ENCODE measurements around the gene SPA17. TPM values are rescaled to one million over a fixed set of nuclear protein-coding genes. Genes with fewer than 3 reads are reported as not detected.

SPA17 gene
- total and polyA plus RNA-seq, 7 experiments from 2014 or later = 1.00 to 2.3 (median 1.1) TPM

GRCh38 chr11:124728134-124728533 lies 54.4 kb downstream of the SPA17 start:
- no peak for ATAC-seq
- POLR2A ChIA-PET = no interaction called here
- CTCF ChIA-PET = no interaction called here
- Histone ChIP-seq H3K9me3 (ENCODE audit: control insufficient read depth in 2 of 3, low read length in 3 of 3) (no peaks in the 10 kb centered on the region), H3K27me3 (ENCODE audit: control insufficient read depth in 2 of 2, insufficient read depth in 2 of 2, low read length in 2 of 2) (no peaks in the 10 kb centered on the region), H3K36me3 (ENCODE audit: control insufficient read depth in 2 of 3, insufficient read depth in 3 of 3, low read length in 3 of 3) (no peaks in the 10 kb centered on the region), H3K4me3 (ENCODE audit: low read length) (no peak overlapping the region), H3K4me1 (ENCODE audit: control insufficient read depth in 2 of 2, insufficient read depth in 2 of 2, low read length in 2 of 2) (no peaks in the 10 kb centered on the region), H3K27ac (ENCODE audit: low read depth, low read length) (no peak overlapping the region)
- no peak for DNase-seq
- no peak overlapping the region for H3K4me3 Mint-ChIP-seq
- no peaks in the 10 kb centered on the region for H3K36me3 Mint-ChIP-seq
- peaks cover 0 to 20% (median 13%) of the 10 kb centered on the region in 7 donors for H3K4me1 Mint-ChIP-seq
- peaks cover 6 to 40% (median 8%) of the 10 kb centered on the region in 5 donors for H3K27me3 Mint-ChIP-seq
- intact Hi-C loops (cut with micrococcal nuclease) = no loop called here
- H3K9me3 Mint-ChIP-seq = no peaks in the 10 kb centered on the region
- H3K27ac Mint-ChIP-seq = no peak overlapping the region

DNA sequence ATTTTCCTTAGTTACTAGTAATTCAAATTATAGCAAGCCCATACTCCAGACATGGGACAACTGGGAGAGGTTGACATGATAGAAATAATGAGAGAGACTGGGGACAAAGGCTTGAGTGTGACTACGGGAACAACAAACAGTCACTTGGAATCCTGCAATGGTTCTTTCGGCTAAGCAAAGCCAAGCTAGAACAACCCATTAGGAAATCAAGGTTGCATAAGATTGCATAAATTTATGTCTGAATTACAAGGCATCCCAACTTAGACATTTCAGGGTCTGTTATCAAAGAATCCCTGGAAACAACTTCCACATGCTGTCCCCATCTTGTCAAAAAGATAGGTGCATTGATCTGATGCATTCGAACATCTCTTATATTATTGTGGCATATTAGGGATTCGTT lies 55.9 kb downstream of the SPA17 start:
- DNase-seq = no peak
- Mint-ChIP-seq H3K27ac (no peak overlapping the region), H3K27me3 (peaks cover 6 to 30% (median 7%) of the 10 kb centered on the region in 5 donors), H3K36me3 (no peaks in the 10 kb centered on the region), H3K4me1 (peaks cover 0 to 20% (median 13%) of the 10 kb centered on the region in 7 donors), H3K4me3 (no peak overlapping the region), H3K9me3 (no peaks in the 10 kb centered on the region)
- no peak for ATAC-seq
- Histone ChIP-seq H3K36me3 (ENCODE audit: control insufficient read depth in 2 of 3, insufficient read depth in 3 of 3, low read length in 3 of 3) (no peaks in the 10 kb centered on the region), H3K27ac (ENCODE audit: low read depth, low read length) (no peak overlapping the region), H3K4me3 (ENCODE audit: low read length) (no peak overlapping the region), H3K4me1 (ENCODE audit: control insufficient read depth in 2 of 2, insufficient read depth in 2 of 2, low read length in 2 of 2) (no peaks in the 10 kb centered on the region), H3K27me3 (ENCODE audit: control insufficient read depth in 2 of 2, insufficient read depth in 2 of 2, low read length in 2 of 2) (no peaks in the 10 kb centered on the region), H3K9me3 (ENCODE audit: control insufficient read depth in 2 of 3, low read length in 3 of 3) (no peaks in the 10 kb centered on the region)
- CTCF ChIA-PET = interaction anchor here (1.1 kb wide), 1 partner anchor 59 kb away, joined by 3 read pairs; no protein-coding TSS in a partner anchor
- POLR2A ChIA-PET = no interaction called here
- intact Hi-C loops (cut with micrococcal nuclease) = no loop called here

GRCh38 chr11:124732230-124732629 lies 58.5 kb downstream of the SPA17 start:
- Histone ChIP-seq H3K27ac (ENCODE audit: low read depth, low read length) (no peak overlapping the region), H3K36me3 (ENCODE audit: control insufficient read depth in 2 of 3, insufficient read depth in 3 of 3, low read length in 3 of 3) (no peaks in the 10 kb centered on the region), H3K27me3 (ENCODE audit: control insufficient read depth in 2 of 2, insufficient read depth in 2 of 2, low read length in 2 of 2) (no peaks in the 10 kb centered on the region), H3K4me3 (ENCODE audit: low read length) (no peak overlapping the region), H3K4me1 (ENCODE audit: control insufficient read depth in 2 of 2, insufficient read depth in 2 of 2, low read length in 2 of 2) (no peaks in the 10 kb centered on the region), H3K9me3 (ENCODE audit: control insufficient read depth in 2 of 3, low read length in 3 of 3) (no peaks in the 10 kb centered on the region)
- ATAC-seq = peak; percentile 59
- Mint-ChIP-seq H3K4me3 (no peak overlapping the region), H3K9me3 (no peaks in the 10 kb centered on the region), H3K27me3 (peaks cover 0 to 33% (median 0%) of the 10 kb centered on the region in 5 donors), H3K4me1 (peaks cover 0 to 8% (median 0%) of the 10 kb centered on the region in 7 donors), H3K36me3 (no peaks in the 10 kb centered on the region), H3K27ac (no peak overlapping the region)
- DNase-seq = no peak
- CTCF ChIA-PET = no interaction called here
- intact Hi-C loops (cut with micrococcal nuclease) = no loop called here
- POLR2A ChIA-PET = no interaction called here

DNA sequence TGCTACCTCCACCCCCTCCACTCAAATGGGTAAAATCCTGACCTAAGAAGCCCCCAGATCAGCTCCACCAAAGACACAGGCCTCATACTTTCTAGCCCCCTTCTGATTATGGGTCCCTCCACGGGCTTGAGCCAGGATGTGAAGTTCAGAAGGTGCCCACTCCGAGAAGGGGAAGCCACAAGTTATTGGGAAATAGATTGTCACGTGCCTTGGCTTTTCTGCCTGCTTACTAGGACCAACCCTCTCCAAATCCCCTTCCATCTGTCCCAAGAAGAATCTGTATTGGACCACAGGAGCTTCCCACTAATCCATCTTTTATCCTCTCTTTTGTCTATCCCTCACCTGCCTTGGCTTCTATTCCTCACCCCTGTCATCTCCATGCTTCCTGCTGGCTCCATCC lies 63.0 kb downstream of the SPA17 start:
- H3K27me3 Mint-ChIP-seq = peaks cover 0 to 54% (median 8%) of the 10 kb centered on the region in 5 donors
- Histone ChIP-seq H3K27me3 (ENCODE audit: control insufficient read depth in 2 of 2, insufficient read depth in 2 of 2, low read length in 2 of 2) (no peaks in the 10 kb centered on the region), H3K9me3 (ENCODE audit: control insufficient read depth in 2 of 3, low read length in 3 of 3) (no peaks in the 10 kb centered on the region), H3K4me1 (ENCODE audit: control insufficient read depth in 2 of 2, insufficient read depth in 2 of 2, low read length in 2 of 2) (peaks cover 0 to 5% of the 10 kb centered on the region in 2 donors), H3K27ac (ENCODE audit: low read depth, low read length) (no peak overlapping the region), H3K36me3 (ENCODE audit: control insufficient read depth in 2 of 3, insufficient read depth in 3 of 3, low read length in 3 of 3) (no peaks in the 10 kb centered on the region), H3K4me3 (ENCODE audit: low read length) (no peak overlapping the region)
- H3K36me3 Mint-ChIP-seq = no peaks in the 10 kb centered on the region
- intact Hi-C loops (cut with micrococcal nuclease) = no loop called here
- no peaks in the 10 kb centered on the region for H3K9me3 Mint-ChIP-seq
- DNase-seq (no peak), ATAC-seq (no peak)
- CTCF ChIA-PET = interaction anchor here (0.6 to 0.8 kb wide), 2 partner anchors 27 to 61 kb away, joined by 3 read pairs; no protein-coding TSS in a partner anchor
- H3K27ac Mint-ChIP-seq = no peak overlapping the region
- H3K4me3 Mint-ChIP-seq = peak overlapping the region in 1 of 10 donors; percentile 21
- POLR2A ChIA-PET = interaction anchor here (1.0 kb wide), 1 partner anchor 10 kb away, joined by 3 read pairs; no protein-coding TSS in a partner anchor
- peaks cover 17 to 28% (median 19%) of the 10 kb centered on the region in 7 donors for H3K4me1 Mint-ChIP-seq

DNA sequence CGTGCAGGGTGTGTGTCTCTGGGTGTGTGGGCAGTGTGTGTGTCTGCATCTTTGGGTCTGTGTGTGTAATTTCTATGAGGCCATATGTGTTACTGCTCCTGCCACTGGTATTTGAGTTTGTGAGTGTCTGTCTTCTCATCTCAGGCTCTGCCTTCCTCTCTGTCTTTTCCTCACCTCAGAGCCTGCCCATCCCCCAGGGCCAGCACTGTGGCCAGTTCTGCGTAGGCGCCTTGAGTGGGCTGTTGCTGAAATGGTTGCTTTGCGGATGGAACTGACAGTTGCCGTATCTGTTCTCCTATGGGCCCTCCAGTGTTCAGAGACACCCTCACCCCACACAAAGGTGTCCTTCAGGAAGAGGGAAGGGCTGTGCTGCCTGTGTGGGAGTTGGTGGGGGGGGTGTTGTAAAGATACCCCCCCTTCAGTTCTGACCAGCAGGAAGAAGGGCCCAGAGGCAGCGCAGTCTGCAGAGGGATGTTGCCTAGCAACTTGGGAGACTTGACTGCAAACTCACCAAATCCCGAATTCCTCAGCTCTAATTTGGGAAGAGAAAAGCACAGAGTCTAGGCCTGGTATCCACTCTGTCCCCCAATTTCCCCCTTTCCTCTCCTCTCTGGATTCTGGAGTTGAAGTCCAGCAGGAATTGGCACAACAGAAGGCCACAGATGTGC lies 64.1 kb downstream of the SPA17 start:
- POLR2A ChIA-PET = interaction anchor here (1.3 kb wide), 1 partner anchor 66 kb away, joined by 4 read pairs; no protein-coding TSS in a partner anchor
- DNase-seq (no peak), ATAC-seq (no peak)
- CTCF ChIA-PET = no interaction called here
- H3K9me3 ChIP-seq (ENCODE audit: control insufficient read depth in 2 of 3, low read length in 3 of 3) = no peaks in the 10 kb centered on the region
- no peaks in the 10 kb centered on the region for H3K27me3 ChIP-seq (ENCODE audit: control insufficient read depth in 2 of 2, insufficient read depth in 2 of 2, low read length in 2 of 2)
- Mint-ChIP-seq H3K27ac (no peak overlapping the region), H3K36me3 (no peaks in the 10 kb centered on the region), H3K4me3 (peak overlapping the region in 2 of 10 donors; percentile 30 to 45), H3K9me3 (no peaks in the 10 kb centered on the region), H3K27me3 (peaks cover 0 to 61% (median 9%) of the 10 kb centered on the region in 5 donors), H3K4me1 (peaks cover 18 to 29% (median 19%) of the 10 kb centered on the region in 7 donors)
- no peak overlapping the region for H3K27ac ChIP-seq (ENCODE audit: low read depth, low read length)
- intact Hi-C loops (cut with micrococcal nuclease) = no loop called here
- H3K36me3 ChIP-seq (ENCODE audit: control insufficient read depth in 2 of 3, insufficient read depth in 3 of 3, low read length in 3 of 3) = no peaks in the 10 kb centered on the region
- H3K4me3 ChIP-seq (ENCODE audit: low read length) = no peak overlapping the region
- peaks cover 0 to 5% of the 10 kb centered on the region in 2 donors for H3K4me1 ChIP-seq (ENCODE audit: control insufficient read depth in 2 of 2, insufficient read depth in 2 of 2, low read length in 2 of 2)

GRCh38 chr11:124738713-124739478 lies 65.2 kb downstream of the SPA17 start:
- H3K9me3 ChIP-seq (ENCODE audit: control insufficient read depth in 2 of 3, low read length in 3 of 3) = no peaks in the 10 kb centered on the region
- ATAC-seq (no peak), DNase-seq (no peak)
- H3K4me1 ChIP-seq (ENCODE audit: control insufficient read depth in 2 of 2, insufficient read depth in 2 of 2, low read length in 2 of 2) = peaks cover 0 to 5% of the 10 kb centered on the region in 2 donors
- Mint-ChIP-seq H3K36me3 (no peaks in the 10 kb centered on the region), H3K27ac (peak overlapping the region in 6 of 9 donors; percentile 25 to 75 (median 56)), H3K4me1 (peaks cover 18 to 29% (median 18%) of the 10 kb centered on the region in 7 donors), H3K9me3 (no peaks in the 10 kb centered on the region), H3K27me3 (peaks cover 0 to 65% (median 9%) of the 10 kb centered on the region in 5 donors), H3K4me3 (peak overlapping the region; percentile 78 to 90 (median 86))
- no peaks in the 10 kb centered on the region for H3K36me3 ChIP-seq (ENCODE audit: control insufficient read depth in 2 of 3, insufficient read depth in 3 of 3, low read length in 3 of 3)
- ChIA-PET CTCF (interaction anchor here (1.4 kb wide), 1 partner anchor 24 kb away, joined by 3 read pairs; no protein-coding TSS in a partner anchor), POLR2A (interaction anchor here (1.1 to 1.5 kb wide), 3 partner anchors 22 to 69 kb away, joined by 3 to 4 read pairs (median 3); no protein-coding TSS in a partner anchor)
- intact Hi-C loops (cut with micrococcal nuclease) = loop anchor here (1.0 kb wide), 4 partner anchors 8 to 66 kb away; partner anchors contain the start of genes MSANTD2 (in 1 of the 2), SIAE (in 1 of the 2) and SPA17 (in 1 of the 2)
- H3K27me3 ChIP-seq (ENCODE audit: control insufficient read depth in 2 of 2, insufficient read depth in 2 of 2, low read length in 2 of 2) = no peaks in the 10 kb centered on the region
- H3K27ac ChIP-seq (ENCODE audit: low read depth, low read length) = no peak overlapping the region
- H3K4me3 ChIP-seq (ENCODE audit: low read length) = peak overlapping the region; percentile 63

All from naive thymus-derived CD4-positive, alpha-beta T cell (primary cell).